GM23248 (cell line): ENCODE measurements around the gene ARID4B. TPM values are rescaled to one million over a fixed set of nuclear protein-coding genes. Genes with fewer than 3 reads are reported as not detected.

ENCODE experiments used
- DNase-seq: peaks from one replicate; pipeline ENCODE4 v3.0.0-alpha.2; 2015
- H2AFZ ChIP-seq: fragments of 200-600 bp; sonication (generic); 2 replicates; pipeline ENCODE4 v1.6.1; 2016; ENCODE audit warnings: antibody characterized with exemption
- H3F3A ChIP-seq: fragments of 200-600 bp; sonication (generic); 2 replicates; pipeline ENCODE4 v1.6.1; 2016; ENCODE audit warnings: mild to moderate bottlenecking, antibody characterized with exemption, mixed run types; ENCODE audit not compliant: insufficient read depth
- H3K27ac ChIP-seq: fragments of 200-600 bp; sonication (generic); 2 replicates; pipeline ENCODE4 v1.5.1; 2016; ENCODE audit warnings: mild to moderate bottlenecking
- H3K27me3 ChIP-seq: fragments of 200-600 bp; sonication (generic); replicated peaks from 2 replicates; pipeline ENCODE4 v1.6.1; 2016; ENCODE audit warnings: mild to moderate bottlenecking; ENCODE audit not compliant: insufficient read depth
- H3K36me3 ChIP-seq: fragments of 200-600 bp; sonication (generic); 2 replicates; pipeline ENCODE4 v1.6.1; 2016; ENCODE audit warnings: low read depth, mild to moderate bottlenecking
- H3K4me1 ChIP-seq: fragments of 200-600 bp; sonication (generic); 2 replicates; pipeline ENCODE4 v1.6.1; 2016; ENCODE audit warnings: mild to moderate bottlenecking; ENCODE audit not compliant: insufficient read depth
- H3K4me2 ChIP-seq: fragments of 200-600 bp; sonication (generic); one replicate; pipeline ENCODE4 v1.6.1; 2016; ENCODE audit warnings: mild to moderate bottlenecking; ENCODE audit not compliant: unreplicated experiment
- H3K4me3 ChIP-seq: fragments of 200-600 bp; sonication (generic); 2 replicates; pipeline ENCODE4 v1.5.1; 2016; ENCODE audit warnings: mild to moderate bottlenecking
- H3K79me2 ChIP-seq: fragments of 200-600 bp; sonication (generic); 2 replicates; pipeline ENCODE4 v1.6.1; 2016; ENCODE audit warnings: mild to moderate bottlenecking; ENCODE audit not compliant: insufficient read depth
- H3K9ac ChIP-seq: fragments of 200-600 bp; sonication (generic); 2 replicates; pipeline ENCODE4 v1.6.1; 2016; ENCODE audit warnings: mild to moderate bottlenecking
- H3K9me2 ChIP-seq: fragments of 200-600 bp; sonication (generic); 2 replicates; pipeline ENCODE4 v1.6.1; 2016; ENCODE audit warnings: mixed run types, mild to moderate bottlenecking, moderate library complexity; ENCODE audit not compliant: insufficient read depth
- H3K9me3 ChIP-seq: fragments of 200-600 bp; sonication (generic); one replicate; pipeline ENCODE4 v1.6.1; 2017; ENCODE audit warnings: low read depth
- H4K20me1 ChIP-seq: fragments of 200-600 bp; sonication (generic); 2 replicates; pipeline ENCODE4 v1.6.0; 2016; ENCODE audit not compliant: insufficient read depth
- EZH2 ChIP-seq: fragments of 200-600 bp; sonication (generic); IDR thresholded peaks from 2 replicates; pipeline ENCODE4 v1.6.1; 2018; ENCODE audit warnings: antibody characterized with exemption, mild to moderate bottlenecking; ENCODE audit not compliant: insufficient read depth, poor library complexity, severe bottlenecking
- EZH2phosphoT487 ChIP-seq: fragments of 200-600 bp; sonication (generic); IDR thresholded peaks from 2 replicates; pipeline ENCODE4 v1.6.1; 2018; ENCODE audit warnings: antibody characterized with exemption, moderate library complexity, mild to moderate bottlenecking, low read depth; ENCODE audit not compliant: insufficient read depth
- WGBS, 2 experiments: methylation state at CpG; one replicate each; pipeline ENCODE4 v1.1.6; 2015 to 2017; ENCODE audit warnings: low lambda C conversion rate in 2 of 2, low coverage in 1 of 2; ENCODE audit errors: missing lambda C conversion rate in 2 of 2; 5-methylcytosine and 5-hydroxymethylcytosine counted together
- in situ Hi-C: fragments of 300-500 bp; cut with MboI; formaldehyde crosslinking; loops from 2 replicates; pipeline ENCODE4 v1.15.0; 2020
- polyA plus RNA-seq: library from polyadenylated mRNA; unstranded; fragments of >200 nt; fragmentation: Nextera tagmentation; extraction: Ambion mirVana; gene quantifications from 2 replicates; pipeline ENCODE4 v1.2.1, GENCODE V29; 2016
- total RNA-seq: library from RNA; depleted of rRNA; stranded (reverse); fragments of >200 nt; shearing (Covaris generic); gene quantifications from 2 replicates; pipeline ENCODE4 v1.2.3, GENCODE V29; 2014

ARID4B gene
- total and polyA plus RNA-seq, 2 experiments from 2014 or later, result 17.8 to 25.6 TPM

- WGBS, 2 experiments, result 100% methylated on average over 1 of the region's 1 CpG
- Histone ChIP-seq H3K4me2 (no peak overlapping the region), H3F3A (no peaks in the 10 kb centered on the region), H3K27me3 (no peaks in the 10 kb centered on the region), H3K4me1 (no peaks in the 10 kb centered on the region), H2AFZ (no peak overlapping the region), H3K79me2 (no peaks in the 10 kb centered on the region), H3K27ac (no peak overlapping the region), H3K4me3 (no peak overlapping the region), H3K9ac (no peak overlapping the region), H3K9me3 (no peaks in the 10 kb centered on the region), H3K36me3 (peaks cover 41% of the 10 kb centered on the region), H3K9me2 (no peaks in the 10 kb centered on the region), H4K20me1 (no peaks in the 10 kb centered on the region)
- in situ Hi-C loops, result no loop called here
- TF ChIP-seq EZH2phosphoT487, result no peak
- DNase-seq, result no peak
These were observed 100.6 kb downstream of the ARID4B start for GRCh38 chr1:235227414-235227813.

DNA sequence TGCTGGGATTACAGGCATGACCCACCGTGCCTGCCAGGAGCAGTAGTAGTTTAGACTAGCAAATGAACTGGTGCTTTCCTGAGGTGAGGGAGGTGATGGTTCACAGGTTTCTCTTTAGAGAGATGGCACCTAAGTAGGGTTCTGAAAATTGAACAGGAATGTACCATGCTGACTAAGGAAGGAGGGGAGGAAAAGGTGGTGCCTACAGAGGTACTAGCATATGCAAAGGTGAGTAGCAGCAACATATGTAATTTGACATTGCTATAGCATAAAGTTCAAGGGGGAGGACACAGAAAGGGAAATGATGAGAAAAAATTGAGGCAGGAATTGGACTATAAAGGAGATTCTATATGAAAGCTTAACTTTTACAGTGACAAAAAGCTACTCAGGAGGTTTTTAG lies 101.0 kb downstream of the ARID4B start:
- 97 to 100% methylated on average over 1 of the region's 1 CpG for WGBS, 2 experiments
- no peaks in the 10 kb centered on the region for H3K9me3 ChIP-seq
- H3K4me1 ChIP-seq, result no peaks in the 10 kb centered on the region
- in situ Hi-C loops, result no loop called here
- peaks cover 46% of the 10 kb centered on the region for H3K36me3 ChIP-seq
- no peak overlapping the region for H2AFZ ChIP-seq
- H3F3A ChIP-seq, result no peaks in the 10 kb centered on the region
- H3K27me3 ChIP-seq, result no peaks in the 10 kb centered on the region
- no peak for TF ChIP-seq EZH2
- TF ChIP-seq EZH2phosphoT487, result no peak
- H4K20me1 ChIP-seq, result no peaks in the 10 kb centered on the region
- H3K4me3 ChIP-seq, result no peak overlapping the region
- no peaks in the 10 kb centered on the region for H3K9me2 ChIP-seq
- no peak for DNase-seq
- no peaks in the 10 kb centered on the region for H3K79me2 ChIP-seq
- H3K27ac ChIP-seq, result no peak overlapping the region
- H3K9ac ChIP-seq, result no peak overlapping the region
- no peak overlapping the region for H3K4me2 ChIP-seq

- no peaks in the 10 kb centered on the region for H3K79me2 ChIP-seq
- in situ Hi-C loops, result no loop called here
- H3K9me2 ChIP-seq, result no peaks in the 10 kb centered on the region
- H3K9me3 ChIP-seq, result no peaks in the 10 kb centered on the region
- no peaks in the 10 kb centered on the region for H4K20me1 ChIP-seq
- no peak overlapping the region for H2AFZ ChIP-seq
- no peak overlapping the region for H3K4me3 ChIP-seq
- H3K27ac ChIP-seq, result no peak overlapping the region
- peaks cover 43% of the 10 kb centered on the region for H3K36me3 ChIP-seq
- no peak overlapping the region for H3K9ac ChIP-seq
- H3F3A ChIP-seq, result no peaks in the 10 kb centered on the region
- no peak for TF ChIP-seq EZH2phosphoT487
- no peak for TF ChIP-seq EZH2
- no peak overlapping the region for H3K4me2 ChIP-seq
- no peak for DNase-seq
- no peaks in the 10 kb centered on the region for H3K4me1 ChIP-seq
- no peaks in the 10 kb centered on the region for H3K27me3 ChIP-seq
These were observed 102.7 kb downstream of the ARID4B start for GRCh38 chr1:235225299-235225698.

- in situ Hi-C loops, result no loop called here
These were observed 106.2 kb downstream of the ARID4B start for GRCh38 chr1:235221653-235222375.

More at GRCh38 chr1:235221653-235222375, 106.2 kb downstream of the ARID4B start:
- Histone ChIP-seq H3K9ac (no peak overlapping the region), H3K9me3 (no peaks in the 10 kb centered on the region), H3K4me1 (no peaks in the 10 kb centered on the region), H3K36me3 (peaks cover 42% of the 10 kb centered on the region), H3F3A (no peaks in the 10 kb centered on the region), H3K4me2 (no peak overlapping the region), H4K20me1 (no peaks in the 10 kb centered on the region), H2AFZ (no peak overlapping the region), H3K9me2 (no peaks in the 10 kb centered on the region), H3K79me2 (peaks cover 9% of the 10 kb centered on the region; the same call in 1 of the 2 replicates), H3K27ac (no peak overlapping the region), H3K27me3 (no peaks in the 10 kb centered on the region), H3K4me3 (no peak overlapping the region)
- TF ChIP-seq EZH2, result no peak
- no peak for TF ChIP-seq EZH2phosphoT487
- 82 to 89% methylated on average over 3 of the region's 3 CpGs for WGBS, 2 experiments
- DNase-seq, result no peak
